Activated CD4-positive, alpha-beta T cell treated with anti-CD3 and anti-CD28 coated beads for 4 hours (primary cell): Measurements from ENCODE around the gene ZDHHC18.
"Not testable (repeated sequence)": the region's sequence is repeated elsewhere in the genome, so short reads cannot be mapped to it uniquely, and the experiment has no call there.

ENCODE experiments used
- DNase-seq, 2 donors: peaks; one replicate each; pipeline ENCODE4 v3.0.0-alpha.2; 2020

The ZDHHC18 gene

DNA sequence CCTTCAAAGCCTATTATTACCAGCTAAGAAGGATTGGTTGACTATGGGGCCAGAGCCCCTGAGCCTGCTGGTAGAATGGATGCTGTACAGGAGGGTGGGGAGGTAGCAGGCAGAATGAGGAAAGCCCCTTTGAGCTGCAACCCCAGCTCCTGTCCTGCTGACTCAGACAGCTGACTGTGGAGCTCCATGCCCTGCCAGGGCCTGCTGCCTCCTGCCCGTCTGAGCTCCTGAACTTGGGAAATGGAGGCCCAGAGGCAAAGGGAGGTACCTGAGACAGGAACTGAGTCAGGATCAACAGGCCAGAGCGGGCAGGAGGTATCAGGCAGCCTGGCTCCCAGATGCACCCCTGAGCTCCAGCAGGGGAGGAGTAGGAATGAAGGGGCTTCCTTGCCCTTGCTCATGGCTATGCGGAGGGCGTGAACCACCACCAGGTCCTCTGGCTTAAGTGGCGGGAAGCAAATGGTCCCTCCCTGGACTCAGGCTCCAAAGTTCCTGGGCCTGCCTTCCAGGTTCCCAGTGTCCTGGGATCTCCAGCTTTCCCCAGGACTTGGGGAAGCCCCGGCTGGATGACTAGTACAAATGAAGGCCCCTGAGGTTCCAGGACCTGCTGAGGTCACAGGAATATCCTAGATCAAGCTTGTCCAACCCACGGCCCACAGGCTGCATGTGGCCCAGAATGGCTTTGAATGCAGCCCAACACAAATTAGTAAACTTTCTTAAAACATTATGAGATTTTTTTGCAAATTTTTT, 32.6 kb downstream of the ZDHHC18 start:
- no peak for DNase-seq

DNA sequence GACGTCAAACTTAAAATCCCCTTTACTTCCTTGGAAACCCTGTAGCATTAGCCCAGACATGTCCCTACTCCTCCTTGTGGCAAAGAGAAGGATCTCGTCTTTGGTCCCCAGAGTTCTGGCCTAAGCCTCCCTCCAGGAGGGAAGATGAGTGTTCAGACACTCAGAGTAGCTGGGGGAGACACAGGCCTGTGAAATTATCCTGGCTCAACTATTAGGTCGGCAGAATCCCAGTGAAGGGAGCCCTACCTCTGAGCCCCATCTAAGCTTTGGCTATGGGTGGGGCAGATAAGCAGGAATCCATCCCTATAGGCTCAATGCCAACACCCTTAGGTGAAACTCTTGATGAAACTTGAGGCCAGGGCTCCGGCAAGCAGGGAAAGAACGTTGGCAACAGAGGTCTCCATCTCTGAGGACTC, 34.8 kb downstream of the ZDHHC18 start:
- no peak for DNase-seq

DNA sequence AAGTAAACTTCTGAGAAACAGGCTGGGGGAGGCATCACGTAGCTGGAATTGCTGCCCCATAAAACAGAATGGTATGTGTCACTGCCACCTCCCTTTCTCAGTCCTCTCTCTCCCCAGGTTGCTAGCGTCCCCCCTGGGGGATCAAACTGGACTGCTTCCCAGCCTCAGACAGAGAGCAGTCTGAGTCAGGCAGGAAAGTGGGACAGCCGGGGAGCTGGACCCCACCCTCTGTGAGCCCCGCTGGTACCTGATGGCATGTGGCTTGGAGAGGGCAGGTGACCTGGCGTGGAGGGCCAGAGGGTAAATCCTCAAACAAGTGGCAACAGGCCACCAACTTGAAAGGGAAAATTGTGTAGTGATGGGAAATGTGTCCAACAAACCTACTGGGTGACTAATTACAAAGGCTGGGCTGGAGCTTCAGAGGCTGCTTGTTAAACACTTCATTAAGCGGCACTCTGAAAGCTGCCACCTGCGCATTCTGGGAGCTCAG, 35.4 kb downstream of the ZDHHC18 start:
- DNase-seq: no peak

GRCh38 chr1:26862781-26863684, 36.5 kb downstream of the ZDHHC18 start, which contains the start of gene SFN:
SFN (plus strand) TSS chr1:26863149; CDS start chr1:26863213, 64 bp downstream.
- DNase-seq: peak; percentile 46 to 52

DNA sequence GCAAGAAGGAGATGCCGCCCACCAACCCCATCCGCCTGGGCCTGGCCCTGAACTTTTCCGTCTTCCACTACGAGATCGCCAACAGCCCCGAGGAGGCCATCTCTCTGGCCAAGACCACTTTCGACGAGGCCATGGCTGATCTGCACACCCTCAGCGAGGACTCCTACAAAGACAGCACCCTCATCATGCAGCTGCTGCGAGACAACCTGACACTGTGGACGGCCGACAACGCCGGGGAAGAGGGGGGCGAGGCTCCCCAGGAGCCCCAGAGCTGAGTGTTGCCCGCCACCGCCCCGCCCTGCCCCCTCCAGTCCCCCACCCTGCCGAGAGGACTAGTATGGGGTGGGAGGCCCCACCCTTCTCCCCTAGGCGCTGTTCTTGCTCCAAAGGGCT, 37.2 kb downstream of the ZDHHC18 start:
- DNase-seq: no peak

GRCh38 chr1:26864610-26865480, 38.4 kb downstream of the ZDHHC18 start:
- peak; percentile 91 for DNase-seq

- DNase-seq: not testable (repeated sequence)
These were observed 46.6 kb downstream of the ZDHHC18 start for GRCh38 chr1:26873097-26873496.

- no peak for DNase-seq
These were observed 48.4 kb downstream of the ZDHHC18 start for GRCh38 chr1:26874896-26875295.

DNA sequence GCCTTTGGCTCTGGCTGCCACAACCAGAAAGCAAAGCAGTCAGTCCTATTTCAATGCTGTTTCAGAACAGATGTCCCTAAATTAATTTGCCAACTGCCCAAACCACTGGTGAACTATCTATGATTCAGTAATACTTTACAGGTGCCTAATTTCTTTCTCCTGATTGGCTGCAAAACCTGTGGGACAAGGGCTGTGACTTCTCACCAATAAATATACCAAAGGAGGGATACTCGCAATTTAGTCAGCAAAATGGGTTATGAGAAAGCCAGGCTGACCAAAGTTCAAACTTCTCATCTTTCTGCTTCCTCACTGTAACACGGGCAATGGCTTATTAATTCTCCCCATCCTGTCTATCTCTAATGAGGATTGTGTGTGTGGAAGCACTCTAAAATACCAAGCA, 50.8 kb downstream of the ZDHHC18 start:
- DNase-seq: no peak

DNA sequence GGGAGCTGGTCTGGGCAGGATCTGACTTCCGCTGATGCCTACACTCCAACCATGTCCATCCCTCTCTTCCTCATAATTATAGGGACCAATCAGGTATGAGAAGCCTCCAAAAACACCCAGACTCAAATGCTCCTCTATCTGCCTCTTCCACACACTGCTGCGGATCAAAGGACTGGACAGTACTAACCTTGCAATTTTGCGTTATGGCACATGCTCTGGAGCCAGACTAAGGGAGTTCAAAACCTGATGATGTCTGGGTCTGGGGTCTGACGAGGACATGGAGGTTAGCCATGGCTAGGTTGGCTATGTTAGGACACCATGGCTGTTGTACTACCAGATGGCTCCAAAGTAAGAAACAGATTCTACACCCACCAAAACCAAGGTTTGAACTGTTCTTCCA, 53.3 kb downstream of the ZDHHC18 start:
- no peak for DNase-seq

GRCh38 chr1:26881611-26882010, 55.1 kb downstream of the ZDHHC18 start:
- not testable (repeated sequence) for DNase-seq

- no peak for DNase-seq
These were observed 56.4 kb downstream of the ZDHHC18 start for GRCh38 chr1:26882696-26883463.

- no peak for DNase-seq
These were observed 60.6 kb downstream of the ZDHHC18 start for GRCh38 chr1:26887125-26887524.

GRCh38 chr1:26888231-26888630, 61.7 kb downstream of the ZDHHC18 start:
- no peak for DNase-seq

DNA sequence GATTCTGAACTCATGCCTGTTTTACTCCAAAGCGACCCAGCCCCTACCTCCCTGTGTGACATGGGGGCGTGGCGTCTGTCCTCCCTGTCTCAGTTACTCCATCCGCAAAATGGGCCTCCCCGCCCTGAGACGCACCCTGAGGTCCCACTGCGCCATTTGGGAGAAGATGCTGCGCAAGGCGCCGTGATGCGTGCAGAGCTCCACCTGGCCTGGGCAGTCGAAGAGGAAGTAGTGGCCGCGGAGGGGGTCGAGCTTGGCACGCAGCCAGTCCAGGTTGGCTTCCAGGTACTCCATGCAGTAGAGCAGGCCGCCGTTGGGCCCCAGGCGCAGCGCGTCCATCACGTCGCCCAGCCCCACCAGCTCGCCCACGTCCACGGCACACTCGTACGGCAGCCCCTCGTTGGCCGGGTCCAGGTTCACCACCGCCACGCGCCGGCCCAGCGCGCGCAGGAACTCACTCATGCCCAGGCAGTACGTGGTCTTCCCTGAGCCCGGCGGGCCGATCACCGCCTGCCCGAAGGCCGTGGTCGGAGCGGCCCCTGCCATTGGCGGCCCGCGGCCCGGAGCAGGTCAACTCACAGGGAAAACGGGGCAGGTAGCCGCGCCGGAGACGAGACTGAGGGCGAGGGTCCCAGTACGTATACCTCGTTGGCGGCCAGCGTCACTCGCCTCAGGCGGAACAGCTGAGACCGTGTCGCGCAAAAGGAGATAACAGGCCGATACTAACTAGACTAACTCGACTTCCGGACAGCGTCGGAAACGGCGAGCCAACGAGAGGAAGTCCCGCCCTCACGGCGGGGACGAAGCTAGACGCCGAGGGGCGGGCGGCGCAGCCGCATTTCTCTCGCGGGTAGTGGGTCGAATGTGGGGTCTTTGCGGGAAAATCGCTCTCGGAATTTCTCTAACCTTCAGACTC, 63.3 kb downstream of the ZDHHC18 start, which contains the start of gene GPN2:
GPN2 (minus strand) TSS at position 733 of the 916 bp plus-strand sequence; CDS start at position 546, 187 bp downstream.
- DNase-seq: peak; percentile 67 to 71

DNA sequence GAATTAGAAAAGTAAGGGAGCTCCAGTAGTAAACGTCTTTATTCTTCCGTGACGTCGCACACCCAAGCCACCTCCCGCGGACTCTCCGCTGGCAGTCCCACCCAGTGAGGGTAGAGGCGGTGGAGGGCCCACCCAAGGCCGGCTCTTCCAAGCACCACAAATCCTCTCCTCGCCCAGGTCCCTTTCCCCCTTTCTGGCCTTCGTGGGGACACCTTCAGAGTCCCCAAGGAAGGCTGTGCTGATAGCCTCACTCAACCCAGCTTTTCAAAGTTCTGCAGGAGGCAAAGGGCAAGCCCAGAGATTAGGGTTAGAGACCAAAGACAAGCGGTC, 63.9 kb downstream of the ZDHHC18 start:
- no peak for DNase-seq

GRCh38 chr1:26894263-26894662, 67.8 kb downstream of the ZDHHC18 start:
- no peak for DNase-seq

DNA sequence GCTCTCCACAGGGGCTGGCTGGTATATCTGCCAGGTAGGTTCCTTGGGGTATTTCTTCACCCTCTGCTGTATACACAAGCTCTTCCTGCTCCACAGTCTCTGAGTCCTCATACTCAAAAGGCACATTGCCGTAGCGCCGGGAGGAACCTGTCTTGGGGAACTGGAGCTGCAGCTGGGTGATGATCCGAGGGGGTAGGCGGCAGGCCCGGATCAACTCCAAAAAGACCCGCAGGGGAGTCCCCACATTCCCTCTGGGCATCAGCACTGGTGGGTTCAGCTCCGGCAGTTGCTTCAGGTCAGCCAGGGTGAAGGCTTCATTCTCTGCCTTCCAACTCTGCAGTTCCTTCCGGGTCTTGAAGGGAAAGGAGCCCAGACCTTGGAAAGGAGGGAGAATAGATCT, 70.9 kb downstream of the ZDHHC18 start:
- no peak for DNase-seq

- DNase-seq: peak; percentile 90
These were observed 73.7 kb downstream of the ZDHHC18 start, which contains the start of gene GPATCH3 for GRCh38 chr1:26900001-26900814. GPATCH3 (minus strand) TSS chr1:26900467; CDS start chr1:26900442, 25 bp downstream.
